SK-N-SH (cell line): ENCODE data around the gene DBR1. TPM values are rescaled to one million over a fixed set of nuclear protein-coding genes. Genes with fewer than 3 reads are reported as not detected.
A peak's percentile ranks its signal among the peaks of the same experiment; 100 is the strongest.

Experiments used
- CTCF ChIA-PET: fragments of 300-600, 350-600 bp; formaldehyde crosslinking; extraction: SDS; loops from one replicate; lab custom pipeline; 2021; lab: Yijun Ruan, JAX
- POLR2A ChIA-PET: fragments of 350-600 bp; sonication (Branson Sonifier 250); formaldehyde crosslinking; extraction: SDS; loops from one replicate; lab custom pipeline; 2020; ENCODE audit warnings: antibody characterized with exemption, inconsistent platforms; lab: Yijun Ruan, JAX
- DNase-seq: peaks from one replicate; pipeline ENCODE4 v3.0.0; 2012
- H2AFZ ChIP-seq: fragments of 200-600 bp; sonication (generic); 2 replicates; pipeline ENCODE4 v1.8.1; 2016; ENCODE audit warnings: antibody characterized with exemption, mild to moderate bottlenecking, low read depth
- H3F3A ChIP-seq: fragments of 200-600 bp; sonication (generic); replicated peaks from 2 replicates; pipeline ENCODE3; 2016; ENCODE audit warnings: antibody characterized with exemption, mild to moderate bottlenecking; ENCODE audit not compliant: insufficient read depth
- H3K27ac ChIP-seq, 2 experiments: fragments of 200-500 bp in 1 of 2; fragments of 200-600 bp in 1 of 2; sonication (Bioruptor generic) in 1 of 2; sonication (generic), shearing (Covaris generic) in 1 of 2; 2 replicates each; pipeline versions ENCODE4 v1.5.1 to v1.6.1; 2014 to 2016; ENCODE audit warnings: low read depth in 2 of 2, inconsistent platforms in 1 of 2, low read length in 1 of 2, mild to moderate bottlenecking in 1 of 2, mixed read lengths in 1 of 2
- H3K27me3 ChIP-seq: fragments of 200-600 bp; sonication (generic), shearing (Covaris generic); 2 replicates; pipeline ENCODE4 v1.6.1; 2016; ENCODE audit warnings: mixed run types; ENCODE audit not compliant: insufficient read depth
- H3K36me3 ChIP-seq, 2 experiments: fragments of 200-500 bp in 1 of 2; fragments of 200-600 bp in 1 of 2; sonication (Bioruptor generic) in 1 of 2; sonication (generic) in 1 of 2; replicated peaks in 1 of 2; 2 replicates each; pipeline versions ENCODE3 to v1.5.1; 2014 to 2016; ENCODE audit warnings: low read length in 1 of 2, mild to moderate bottlenecking in 1 of 2; ENCODE audit not compliant: insufficient read depth in 2 of 2, control insufficient read depth in 1 of 2
- H3K4me1 ChIP-seq, 2 experiments: fragments of 200-500 bp in 1 of 2; fragments of 200-600 bp in 1 of 2; sonication (Bioruptor generic) in 1 of 2; sonication (generic), shearing (Covaris generic) in 1 of 2; 2 replicates each; pipeline versions ENCODE4 v1.5.1 to v1.6.1; 2014 to 2016; ENCODE audit warnings: low read depth in 1 of 2, low read length in 1 of 2, mixed run types in 1 of 2; ENCODE audit not compliant: insufficient read depth in 2 of 2, control insufficient read depth in 1 of 2
- H3K4me2 ChIP-seq: fragments of 200-600 bp; sonication (generic), shearing (Covaris generic); 2 replicates; pipeline ENCODE4 v1.6.1; 2017; ENCODE audit warnings: mixed run types
- H3K4me3 ChIP-seq, 2 experiments: fragments of 200-500 bp in 1 of 2; fragments of 200-600 bp in 1 of 2; sonication (Bioruptor generic) in 1 of 2; sonication (generic), shearing (Covaris generic) in 1 of 2; 2 replicates each; pipeline versions ENCODE4 v1.5.1 to v1.8.1; 2014 to 2016; ENCODE audit warnings: low read depth in 2 of 2, inconsistent platforms in 1 of 2, low read length in 1 of 2, mild to moderate bottlenecking in 1 of 2, mixed read lengths in 1 of 2, moderate library complexity in 1 of 2
- H3K79me2 ChIP-seq: fragments of 200-600 bp; sonication (generic); 2 replicates; pipeline ENCODE4 v1.8.1; 2017; ENCODE audit warnings: mild to moderate bottlenecking; ENCODE audit not compliant: insufficient read depth
- H3K9ac ChIP-seq: fragments of 200-600 bp; sonication (generic); 2 replicates; pipeline ENCODE4 v1.6.1; 2017; ENCODE audit warnings: mixed run types
- H3K9me2 ChIP-seq: fragments of 200-600 bp; sonication (generic); 2 replicates; pipeline ENCODE4 v1.6.1; 2017; ENCODE audit warnings: mixed run types
- H3K9me3 ChIP-seq: fragments of 200-600 bp; sonication (generic); 2 replicates; pipeline ENCODE4 v1.6.1; 2017; ENCODE audit warnings: mixed run types, mild to moderate bottlenecking, moderate library complexity
- H4K20me1 ChIP-seq: fragments of 200-600 bp; sonication (generic); 2 replicates; pipeline ENCODE4 v1.6.1; 2017; ENCODE audit warnings: mild to moderate bottlenecking, mixed run types; ENCODE audit not compliant: insufficient read depth
- EP300 ChIP-seq, 2 experiments: IDR thresholded peaks; 2 replicates each; pipeline versions ENCODE4 v1.4.0 to v1.6.1; 2012; ENCODE audit warnings: borderline replicate concordance in 1 of 2, low read depth in 1 of 2, low read length in 1 of 2
- EZH2phosphoT487 ChIP-seq: fragments of 200-600 bp; sonication (generic); IDR thresholded peaks from 2 replicates; pipeline ENCODE4 v1.6.1; 2017; ENCODE audit warnings: low read depth, mixed run types, mild to moderate bottlenecking, antibody characterized with exemption, moderate library complexity, borderline replicate concordance
- FOXJ3 ChIP-seq: sonication (generic); formaldehyde crosslinking; IDR thresholded peaks from 2 replicates; pipeline ENCODE4 v1.5.1; 2020; ENCODE audit warnings: mild to moderate bottlenecking, missing genetic modification reagents
- FOXM1 ChIP-seq: IDR thresholded peaks from 2 replicates; pipeline ENCODE4 v1.4.0; 2012; ENCODE audit warnings: low read depth, mild to moderate bottlenecking
- GABPA ChIP-seq: IDR thresholded peaks from 2 replicates; pipeline ENCODE4 v1.4.0; 2012; ENCODE audit warnings: low read depth, mild to moderate bottlenecking
- GATA2 ChIP-seq: sonication (generic); formaldehyde crosslinking; IDR thresholded peaks from 2 replicates; pipeline ENCODE4 v1.5.0; 2020; ENCODE audit warnings: mild to moderate bottlenecking, missing genetic modification reagents
- MEF2A ChIP-seq: IDR thresholded peaks from 2 replicates; pipeline ENCODE4 v1.4.0; 2012; ENCODE audit warnings: low read depth, borderline replicate concordance
- MXI1 ChIP-seq: IDR thresholded peaks from 2 replicates; pipeline ENCODE4 v1.6.1; 2012; ENCODE audit warnings: mild to moderate bottlenecking, low read depth, low read length, improper control_type of control experiment
- NFIC ChIP-seq: IDR thresholded peaks from 2 replicates; pipeline ENCODE4 v1.4.0; 2012; ENCODE audit warnings: borderline replicate concordance
- POLR2AphosphoS5 ChIP-seq: IDR thresholded peaks from 2 replicates; pipeline ENCODE4 v1.6.1; 2012; ENCODE audit warnings: low read depth, low read length
- RAD21 ChIP-seq: IDR thresholded peaks from 2 replicates; pipeline ENCODE4 v1.6.1; 2012; ENCODE audit warnings: mild to moderate bottlenecking, low read length
- RCOR1 ChIP-seq: fragments of 150-350 bp; IDR thresholded peaks from 2 replicates; pipeline ENCODE4 v1.6.1; 2017; ENCODE audit warnings: antibody characterized with exemption, low read length
- RXRA ChIP-seq: IDR thresholded peaks from 2 replicates; pipeline ENCODE4 v1.4.0; 2012; ENCODE audit warnings: low read depth, mild to moderate bottlenecking, borderline replicate concordance
- SMC3 ChIP-seq: IDR thresholded peaks from 2 replicates; pipeline ENCODE4 v1.6.1; 2012; ENCODE audit warnings: low read depth, low read length, improper control_type of control experiment
- TEAD4 ChIP-seq: IDR thresholded peaks from 2 replicates; pipeline ENCODE4 v1.4.0; 2012; ENCODE audit warnings: mild to moderate bottlenecking, borderline replicate concordance; ENCODE audit not compliant: insufficient read depth
- WGBS: methylation state at CpG from one replicate; pipeline ENCODE4 v1.1.6; 2017; ENCODE audit warnings: low lambda C conversion rate; 5-methylcytosine and 5-hydroxymethylcytosine counted together
- polyA plus RNA-seq, 3 experiments: library from polyadenylated mRNA; depleted of rRNA; stranded (reverse); fragments of >200 nt; gene quantifications; 2 replicates each; pipeline ENCODE4 v1.2.3, GENCODE V29; 2012
- TF ChIP-seq, protein P1 (sequence below): IDR thresholded peaks from 2 replicates; pipeline ENCODE4 v1.4.0; 2012; ENCODE audit warnings: low read depth, borderline replicate concordance
- TF ChIP-seq, protein P2 (sequence below): fragments of 150-350 bp; IDR thresholded peaks from 2 replicates; pipeline ENCODE4 v1.6.1; 2016; ENCODE audit warnings: mild to moderate bottlenecking, low read depth, low read length
- TF ChIP-seq, protein P3 (sequence below): IDR thresholded peaks from 2 replicates; pipeline ENCODE4 v1.4.0; 2012; ENCODE audit warnings: low read depth, borderline replicate concordance
- TF ChIP-seq, protein P4 (sequence below): IDR thresholded peaks from 2 replicates; pipeline ENCODE4; 2012
- TF ChIP-seq, protein P5 (sequence below): fragments of 150-350 bp; IDR thresholded peaks from 2 replicates; pipeline ENCODE4 v1.6.1; 2017; ENCODE audit warnings: antibody characterized with exemption, low read length, low read depth, borderline replicate concordance

The DBR1 gene
- polyA plus RNA-seq, 1 of the 3 experiments (the other 2 are of a cell fraction) = 9.2 TPM

DNA sequence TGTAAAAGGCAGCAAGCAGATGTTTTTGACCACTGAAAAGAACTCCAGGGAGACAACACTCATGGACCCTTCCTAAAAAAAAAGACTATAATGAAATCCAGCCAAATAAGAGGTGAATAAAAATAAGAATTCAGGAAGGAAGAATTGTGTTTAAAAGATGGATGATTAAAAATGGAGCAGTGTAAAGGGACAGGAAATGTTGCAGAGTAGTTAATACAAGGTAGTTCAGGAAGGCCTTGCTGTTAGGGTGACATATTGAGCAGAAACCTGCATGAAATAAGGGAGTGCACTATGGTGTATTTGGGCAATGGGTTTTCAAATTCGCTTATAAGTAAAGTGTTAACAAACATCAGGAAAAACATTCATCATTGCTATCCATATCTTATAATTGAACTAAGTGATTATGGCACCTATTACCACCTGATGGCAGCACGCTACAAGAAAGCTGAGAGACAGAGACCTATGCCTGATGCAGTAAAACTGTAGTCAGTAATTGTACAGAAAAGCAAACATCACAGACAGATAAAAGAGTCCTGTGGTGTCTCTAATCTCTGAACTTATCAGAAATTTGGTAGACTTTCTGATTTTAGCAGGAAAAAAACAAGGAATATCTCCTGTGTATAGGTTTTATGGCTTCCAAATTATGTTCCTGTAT lies 5.8 kb upstream of the DBR1 start (continued):
- TF ChIP-seq SMC3 = peak; percentile 56
- TF ChIP-seq MXI1 = no peak
- TF ChIP-seq, protein P1, sequence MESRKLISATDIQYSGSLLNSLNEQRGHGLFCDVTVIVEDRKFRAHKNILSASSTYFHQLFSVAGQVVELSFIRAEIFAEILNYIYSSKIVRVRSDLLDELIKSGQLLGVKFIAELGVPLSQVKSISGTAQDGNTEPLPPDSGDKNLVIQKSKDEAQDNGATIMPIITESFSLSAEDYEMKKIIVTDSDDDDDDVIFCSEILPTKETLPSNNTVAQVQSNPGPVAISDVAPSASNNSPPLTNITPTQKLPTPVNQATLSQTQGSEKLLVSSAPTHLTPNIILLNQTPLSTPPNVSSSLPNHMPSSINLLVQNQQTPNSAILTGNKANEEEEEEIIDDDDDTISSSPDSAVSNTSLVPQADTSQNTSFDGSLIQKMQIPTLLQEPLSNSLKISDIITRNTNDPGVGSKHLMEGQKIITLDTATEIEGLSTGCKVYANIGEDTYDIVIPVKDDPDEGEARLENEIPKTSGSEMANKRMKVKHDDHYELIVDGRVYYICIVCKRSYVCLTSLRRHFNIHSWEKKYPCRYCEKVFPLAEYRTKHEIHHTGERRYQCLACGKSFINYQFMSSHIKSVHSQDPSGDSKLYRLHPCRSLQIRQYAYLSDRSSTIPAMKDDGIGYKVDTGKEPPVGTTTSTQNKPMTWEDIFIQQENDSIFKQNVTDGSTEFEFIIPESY = no peak

DNA sequence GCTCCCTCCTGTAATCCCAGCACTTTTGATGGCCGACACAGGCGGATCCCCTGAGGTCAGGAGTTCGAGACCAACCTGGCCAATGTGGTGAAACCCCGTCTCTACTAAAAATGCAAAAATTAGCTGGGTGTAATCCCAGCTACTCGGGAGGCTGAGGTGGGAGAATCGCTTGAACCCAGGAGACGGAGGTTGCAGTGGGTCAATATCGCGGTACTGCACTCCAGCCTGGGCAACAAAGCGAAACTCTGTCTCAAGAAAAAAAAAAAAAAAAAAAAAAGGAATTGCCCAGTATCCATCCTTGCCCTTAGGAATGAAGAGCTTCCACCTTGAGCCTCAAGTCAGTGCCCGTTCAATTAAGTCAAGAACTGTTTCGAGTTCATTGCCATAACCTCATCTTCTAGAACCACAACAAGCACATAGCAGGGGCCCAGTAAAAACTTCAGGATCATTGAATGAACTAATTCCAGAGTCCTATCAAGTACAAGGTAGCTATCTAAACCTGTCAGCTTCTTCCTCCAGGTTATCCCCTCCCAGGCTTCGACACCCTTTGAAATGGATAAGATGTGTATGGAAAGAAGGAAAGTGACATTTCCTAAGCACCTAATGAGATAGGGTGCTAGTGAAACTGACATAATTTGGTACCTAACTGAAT lies 826 bp downstream of the DBR1 start:
- no peak for TF ChIP-seq EZH2phosphoT487
- TF ChIP-seq, protein P2, sequence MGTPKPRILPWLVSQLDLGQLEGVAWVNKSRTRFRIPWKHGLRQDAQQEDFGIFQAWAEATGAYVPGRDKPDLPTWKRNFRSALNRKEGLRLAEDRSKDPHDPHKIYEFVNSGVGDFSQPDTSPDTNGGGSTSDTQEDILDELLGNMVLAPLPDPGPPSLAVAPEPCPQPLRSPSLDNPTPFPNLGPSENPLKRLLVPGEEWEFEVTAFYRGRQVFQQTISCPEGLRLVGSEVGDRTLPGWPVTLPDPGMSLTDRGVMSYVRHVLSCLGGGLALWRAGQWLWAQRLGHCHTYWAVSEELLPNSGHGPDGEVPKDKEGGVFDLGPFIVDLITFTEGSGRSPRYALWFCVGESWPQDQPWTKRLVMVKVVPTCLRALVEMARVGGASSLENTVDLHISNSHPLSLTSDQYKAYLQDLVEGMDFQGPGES = no peak
- no peak for TF ChIP-seq MEF2A
- TF ChIP-seq FOXM1 = no peak
- no peak for TF ChIP-seq MXI1
- TF ChIP-seq, protein P3, sequence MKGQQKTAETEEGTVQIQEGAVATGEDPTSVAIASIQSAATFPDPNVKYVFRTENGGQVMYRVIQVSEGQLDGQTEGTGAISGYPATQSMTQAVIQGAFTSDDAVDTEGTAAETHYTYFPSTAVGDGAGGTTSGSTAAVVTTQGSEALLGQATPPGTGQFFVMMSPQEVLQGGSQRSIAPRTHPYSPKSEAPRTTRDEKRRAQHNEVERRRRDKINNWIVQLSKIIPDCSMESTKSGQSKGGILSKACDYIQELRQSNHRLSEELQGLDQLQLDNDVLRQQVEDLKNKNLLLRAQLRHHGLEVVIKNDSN = no peak
- TF ChIP-seq NFIC = no peak
- TF ChIP-seq RAD21 = no peak
- TF ChIP-seq POLR2AphosphoS5 = no peak
- TF ChIP-seq RXRA = no peak
- no peak for TF ChIP-seq SMC3
- no peak for TF ChIP-seq EP300 (IDR thresholded peaks at IDR 0.05; ENCODE audit: borderline replicate concordance in 1 of 2, low read depth in 1 of 2, low read length in 1 of 2)
- TF ChIP-seq, protein P4, sequence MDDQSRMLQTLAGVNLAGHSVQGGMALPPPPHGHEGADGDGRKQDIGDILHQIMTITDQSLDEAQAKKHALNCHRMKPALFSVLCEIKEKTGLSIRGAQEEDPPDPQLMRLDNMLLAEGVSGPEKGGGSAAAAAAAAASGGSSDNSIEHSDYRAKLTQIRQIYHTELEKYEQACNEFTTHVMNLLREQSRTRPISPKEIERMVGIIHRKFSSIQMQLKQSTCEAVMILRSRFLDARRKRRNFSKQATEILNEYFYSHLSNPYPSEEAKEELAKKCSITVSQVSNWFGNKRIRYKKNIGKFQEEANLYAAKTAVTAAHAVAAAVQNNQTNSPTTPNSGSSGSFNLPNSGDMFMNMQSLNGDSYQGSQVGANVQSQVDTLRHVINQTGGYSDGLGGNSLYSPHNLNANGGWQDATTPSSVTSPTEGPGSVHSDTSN = no peak
- TF ChIP-seq GABPA = no peak
- no peak for TF ChIP-seq RCOR1
- TF ChIP-seq, protein P5, sequence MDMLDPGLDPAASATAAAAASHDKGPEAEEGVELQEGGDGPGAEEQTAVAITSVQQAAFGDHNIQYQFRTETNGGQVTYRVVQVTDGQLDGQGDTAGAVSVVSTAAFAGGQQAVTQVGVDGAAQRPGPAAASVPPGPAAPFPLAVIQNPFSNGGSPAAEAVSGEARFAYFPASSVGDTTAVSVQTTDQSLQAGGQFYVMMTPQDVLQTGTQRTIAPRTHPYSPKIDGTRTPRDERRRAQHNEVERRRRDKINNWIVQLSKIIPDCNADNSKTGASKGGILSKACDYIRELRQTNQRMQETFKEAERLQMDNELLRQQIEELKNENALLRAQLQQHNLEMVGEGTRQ = no peak
- TF ChIP-seq GATA2 = no peak
- TF ChIP-seq TEAD4 = no peak
- no peak for TF ChIP-seq FOXJ3 (CRISPR knock-in tag)
- POLR2A ChIA-PET = interaction anchor here (1.0 to 2.4 kb wide), 4 partner anchors 13 to 174 kb away, joined by 3 to 16 read pairs (median 11); partner anchors contain the start of genes ARMC8, DZIP1L and MRAS

More for the DNA sequence above, 826 bp downstream of the DBR1 start:
- peak; percentile 29 for DNase-seq
- peak overlapping the region; percentile 100 for H2AFZ ChIP-seq
- H3K4me1 ChIP-seq = peaks cover 0 to 8% of the 10 kb centered on the region in 2 experiments; a peak in 2 of 4 replicates
- H3K4me3 ChIP-seq = peak overlapping the region; percentile 58 to 79
- peak overlapping the region; percentile 80 for H3K4me2 ChIP-seq
- no peaks in the 10 kb centered on the region for H3K27me3 ChIP-seq
- peaks cover 19 to 39% of the 10 kb centered on the region in 2 experiments for H3K36me3 ChIP-seq
- no peaks in the 10 kb centered on the region for H4K20me1 ChIP-seq
- peak overlapping the region; percentile 81 for H3K9ac ChIP-seq
- H3K9me2 ChIP-seq = no peaks in the 10 kb centered on the region
- peaks cover 23% of the 10 kb centered on the region for H3F3A ChIP-seq
- WGBS = 11% methylated on average over 13 of the region's 13 CpGs
- CTCF ChIA-PET = interaction anchor here (0.9 to 2.0 kb wide), 8 partner anchors 13 to 154 kb away, joined by 3 to 6 read pairs (median 3); partner anchors contain the start of genes ARMC8 and DZIP1L
- H3K9me3 ChIP-seq = no peaks in the 10 kb centered on the region
- peaks cover 40% of the 10 kb centered on the region for H3K79me2 ChIP-seq
- peak overlapping the region; percentile 68; a peak in 3 of 4 replicates for H3K27ac ChIP-seq
